Measurements from ENCODE around the gene TSPAN18. TPM values are rescaled to one million over a fixed set of nuclear protein-coding genes. Genes with fewer than 3 reads are reported as not detected.

Gene TSPAN18
- total RNA-seq, 2 experiments from 2014 or later, result not detected

GRCh38 chr11:44960200-44960845 lies 233.6 kb downstream of the TSPAN18 start:
- Histone ChIP-seq H3K9me2 (ENCODE audit: insufficient read depth, low read length) (no peaks in the 10 kb centered on the region), H3K4me3 (ENCODE audit: low read depth, low read length, poor library complexity, severe bottlenecking) (no peak overlapping the region), H3K27ac (ENCODE audit: low read depth, low read length, poor library complexity, severe bottlenecking) (no peak overlapping the region), H3K36me3 (ENCODE audit: insufficient read depth, low read length) (no peaks in the 10 kb centered on the region), H3K9me3 (ENCODE audit: low read length) (no peaks in the 10 kb centered on the region), H4K20me1 (ENCODE audit: insufficient read depth, low read length) (no peaks in the 10 kb centered on the region), H3K4me1 (ENCODE audit: insufficient read depth, low read length, poor library complexity, severe bottlenecking) (peaks cover 8% of the 10 kb centered on the region), H3K4me2 (ENCODE audit: low read length) (no peak overlapping the region), H3K79me2 (ENCODE audit: insufficient read depth, low read depth, low read length) (no peaks in the 10 kb centered on the region), H2AFZ (ENCODE audit: low read length) (no peak overlapping the region)
- no peak for DNase-seq (ENCODE audit: low spot score)
- POLR2A ChIA-PET, result interaction anchor here (0.7 to 0.8 kb wide), 3 partner anchors 98 to 406 kb away, joined by 3 to 9 read pairs (median 4); no protein-coding TSS in a partner anchor
- CTCF ChIA-PET (ENCODE audit: unreplicated experiment), result no interaction called here
- no peak for TF ChIP-seq CTCF (conservative IDR thresholded peaks at IDR 0.05; ENCODE audit: low read length)
- no peak for TF ChIP-seq EZH2phosphoT487 (IDR thresholded peaks at IDR 0.05; ENCODE audit: borderline replicate concordance, low read depth, low read length)
- BruUV-seq (replicated peaks), result no TSS peak
- intact Hi-C loops (cut with micrococcal nuclease; ENCODE audit: unreplicated experiment), result no loop called here

GRCh38 chr11:44962464-44962863 lies 235.7 kb downstream of the TSPAN18 start:
- no peaks in the 10 kb centered on the region for H3K9me2 ChIP-seq (ENCODE audit: insufficient read depth, low read length)
- H2AFZ ChIP-seq (ENCODE audit: low read length), result no peak overlapping the region
- H3K79me2 ChIP-seq (ENCODE audit: insufficient read depth, low read depth, low read length), result no peaks in the 10 kb centered on the region
- no peaks in the 10 kb centered on the region for H4K20me1 ChIP-seq (ENCODE audit: insufficient read depth, low read length)
- no TSS peak for BruUV-seq (replicated peaks)
- TF ChIP-seq CTCF (conservative IDR thresholded peaks at IDR 0.05; ENCODE audit: low read length) (no peak), EZH2phosphoT487 (IDR thresholded peaks at IDR 0.05; ENCODE audit: borderline replicate concordance, low read depth, low read length) (no peak)
- no peak overlapping the region for H3K4me2 ChIP-seq (ENCODE audit: low read length)
- H3K9me3 ChIP-seq (ENCODE audit: low read length), result no peaks in the 10 kb centered on the region
- H3K4me3 ChIP-seq (ENCODE audit: low read depth, low read length, poor library complexity, severe bottlenecking), result no peak overlapping the region
- POLR2A ChIA-PET, result interaction anchor here (0.5 kb wide), 1 partner anchor 118 kb away, joined by 3 read pairs; no protein-coding TSS in a partner anchor
- peaks cover 8% of the 10 kb centered on the region for H3K4me1 ChIP-seq (ENCODE audit: insufficient read depth, low read length, poor library complexity, severe bottlenecking)
- no peak for DNase-seq (ENCODE audit: low spot score)
- no peaks in the 10 kb centered on the region for H3K36me3 ChIP-seq (ENCODE audit: insufficient read depth, low read length)
- H3K27ac ChIP-seq (ENCODE audit: low read depth, low read length, poor library complexity, severe bottlenecking), result no peak overlapping the region
- intact Hi-C loops (cut with micrococcal nuclease; ENCODE audit: unreplicated experiment), result no loop called here
- CTCF ChIA-PET (ENCODE audit: unreplicated experiment), result no interaction called here

DNA sequence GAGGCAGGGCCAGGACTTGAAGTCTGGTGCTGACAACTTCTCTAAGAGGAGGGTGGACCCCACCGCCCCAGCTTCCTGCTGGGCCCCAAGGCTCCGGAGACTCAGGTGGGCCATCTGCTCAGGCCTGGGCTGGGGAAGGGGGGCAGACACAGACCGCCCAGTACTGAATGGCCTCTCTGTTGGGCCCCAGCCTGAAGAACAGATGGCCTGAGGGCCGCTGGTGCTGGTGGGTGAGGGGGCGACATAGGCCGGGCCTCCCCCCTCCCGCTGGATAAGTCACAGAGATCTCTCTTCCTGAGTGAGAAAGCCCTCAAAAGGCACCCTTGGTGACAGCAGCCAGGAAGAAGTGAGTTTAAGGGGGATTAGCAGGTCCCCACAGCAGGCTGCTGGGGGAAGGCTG lies 236.4 kb downstream of the TSPAN18 start:
- Histone ChIP-seq H3K79me2 (ENCODE audit: insufficient read depth, low read depth, low read length) (no peaks in the 10 kb centered on the region), H3K27ac (ENCODE audit: low read depth, low read length, poor library complexity, severe bottlenecking) (no peak overlapping the region), H2AFZ (ENCODE audit: low read length) (no peak overlapping the region), H3K9me3 (ENCODE audit: low read length) (no peaks in the 10 kb centered on the region), H3K4me3 (ENCODE audit: low read depth, low read length, poor library complexity, severe bottlenecking) (no peak overlapping the region), H3K4me1 (ENCODE audit: insufficient read depth, low read length, poor library complexity, severe bottlenecking) (peaks cover 8% of the 10 kb centered on the region), H3K36me3 (ENCODE audit: insufficient read depth, low read length) (no peaks in the 10 kb centered on the region), H4K20me1 (ENCODE audit: insufficient read depth, low read length) (no peaks in the 10 kb centered on the region), H3K9me2 (ENCODE audit: insufficient read depth, low read length) (no peaks in the 10 kb centered on the region), H3K4me2 (ENCODE audit: low read length) (no peak overlapping the region)
- intact Hi-C loops (cut with micrococcal nuclease; ENCODE audit: unreplicated experiment), result no loop called here
- TF ChIP-seq EZH2phosphoT487 (IDR thresholded peaks at IDR 0.05; ENCODE audit: borderline replicate concordance, low read depth, low read length) (no peak), CTCF (conservative IDR thresholded peaks at IDR 0.05; ENCODE audit: low read length) (no peak)
- ChIA-PET POLR2A (no interaction called here), CTCF (ENCODE audit: unreplicated experiment) (no interaction called here)
- BruUV-seq (replicated peaks), result no TSS peak
- DNase-seq (ENCODE audit: low spot score), result no peak
